Psoas muscle (tissue), 8 donors: ENCODE results near the gene GALNT13. TPM values are rescaled to one million over a fixed set of nuclear protein-coding genes. Genes with fewer than 3 reads are reported as not detected.

Experiments
- ATAC-seq, 4 donors: fragments of 200-7000 bp; cut with Tn5 transposase; one replicate each; pipeline ENCODE4 v1.9.1; 2020; ENCODE audit warnings: moderate library complexity in 3 of 4, mild to moderate bottlenecking in 2 of 4
- DNase-seq, 2 donors: peaks; one replicate each; pipeline ENCODE4 v3.0.0-alpha.2; 2020
- H3K27ac ChIP-seq: fragments of 200-600 bp; one replicate; pipeline ENCODE4 v1.8.0; 2022
- H3K27me3 ChIP-seq, 3 donors: fragments of 200-600 bp in 1 of 3; one replicate each; pipeline versions ENCODE4 v1.6.1 to v1.8.0; 2013 to 2022; ENCODE audit warnings: low read length in 2 of 3, mild to moderate bottlenecking in 2 of 3, moderate library complexity in 1 of 3; ENCODE audit not compliant: insufficient read depth in 3 of 3
- H3K36me3 ChIP-seq, 2 donors: fragments of 200-600 bp in 1 of 2; one replicate each; pipeline versions ENCODE4 v1.6.1 to v1.8.0; 2013 to 2022; ENCODE audit warnings: low read depth in 1 of 2, mild to moderate bottlenecking in 1 of 2, moderate library complexity in 1 of 2; ENCODE audit not compliant: insufficient read depth in 1 of 2
- H3K4me1 ChIP-seq: fragments of 200-600 bp; one replicate; pipeline ENCODE4 v1.8.0; 2022
- H3K4me3 ChIP-seq: fragments of 200-600 bp; one replicate; pipeline ENCODE4 v1.8.0; 2022; ENCODE audit warnings: mild to moderate bottlenecking
- H3K9me3 ChIP-seq: fragments of 200-600 bp; one replicate; pipeline ENCODE4 v1.8.0; 2022
- WGBS, 3 donors: extraction: QIAGEN DNeasy Blood & Tissue Kit; methylation state at CpG; one replicate each; pipeline versions ENCODE4 v1.1.6 to v1.1.7; 2013; 5-methylcytosine and 5-hydroxymethylcytosine counted together
- intact Hi-C, 2 donors: fragments of 100-400 bp; cut with DNase I; formaldehyde crosslinking; loops; one replicate each; pipeline versions ENCODE4 v1.11.0 to v1.14.2; 2022
- polyA plus RNA-seq, 3 donors: library from polyadenylated mRNA; stranded (reverse); fragments of 200-250 nt; gene quantifications; one replicate each; pipeline ENCODE4 v1.2.3, GENCODE V29; 2013
- total RNA-seq, 4 donors: library from RNA; stranded (reverse); fragmentation: NEBNext Ultra II Directional in 2 of 4; extraction: Animal tissue kit (Norgen Biotek cat#: 25700) in 2 of 4; gene quantifications; one replicate each; pipeline versions ENCODE4 v1.2.1 to v1.2.4, GENCODE V29; 2021 to 2023
- TF ChIP-seq, protein P1 (sequence below): fragments of 200-600 bp; IDR thresholded peaks from one replicate; pipeline ENCODE4 v1.8.0; 2022; ENCODE audit warnings: antibody characterized with exemption
- donor health status: healthy with polysubstance abuse.
- donor health status: DM: no; HTN: no; CAD: no; lungs with moderate emphysema.
- donor health status: Bipolar disorder and iron deficiency.
- donor health status: healthy.
- donor health status: DM: yes; HTN: yes; CAD: no.
- donor health status: DM: no; HTN: no; CAD: no.
- donor health status: DM: no; HTN: no; CAD: no.
- donor health status: DM: yes; HTN: yes; CAD: no.

The GALNT13 gene
- total and polyA plus RNA-seq, 7 donors: 0.06 TPM; not detected in 6

- DNase-seq (no peak), ATAC-seq (no peak)
- TF ChIP-seq, protein P1, sequence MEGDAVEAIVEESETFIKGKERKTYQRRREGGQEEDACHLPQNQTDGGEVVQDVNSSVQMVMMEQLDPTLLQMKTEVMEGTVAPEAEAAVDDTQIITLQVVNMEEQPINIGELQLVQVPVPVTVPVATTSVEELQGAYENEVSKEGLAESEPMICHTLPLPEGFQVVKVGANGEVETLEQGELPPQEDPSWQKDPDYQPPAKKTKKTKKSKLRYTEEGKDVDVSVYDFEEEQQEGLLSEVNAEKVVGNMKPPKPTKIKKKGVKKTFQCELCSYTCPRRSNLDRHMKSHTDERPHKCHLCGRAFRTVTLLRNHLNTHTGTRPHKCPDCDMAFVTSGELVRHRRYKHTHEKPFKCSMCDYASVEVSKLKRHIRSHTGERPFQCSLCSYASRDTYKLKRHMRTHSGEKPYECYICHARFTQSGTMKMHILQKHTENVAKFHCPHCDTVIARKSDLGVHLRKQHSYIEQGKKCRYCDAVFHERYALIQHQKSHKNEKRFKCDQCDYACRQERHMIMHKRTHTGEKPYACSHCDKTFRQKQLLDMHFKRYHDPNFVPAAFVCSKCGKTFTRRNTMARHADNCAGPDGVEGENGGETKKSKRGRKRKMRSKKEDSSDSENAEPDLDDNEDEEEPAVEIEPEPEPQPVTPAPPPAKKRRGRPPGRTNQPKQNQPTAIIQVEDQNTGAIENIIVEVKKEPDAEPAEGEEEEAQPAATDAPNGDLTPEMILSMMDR: no peak
- no peaks in the 10 kb centered on the region for H3K4me1 ChIP-seq
- H3K4me3 ChIP-seq: no peak overlapping the region
- no peaks in the 10 kb centered on the region for H3K9me3 ChIP-seq
- no peak overlapping the region for H3K27ac ChIP-seq
- 79 to 88% (median 81%) methylated on average over 1 of the region's 1 CpG for WGBS, 3 donors
- no peaks in the 10 kb centered on the region for H3K36me3 ChIP-seq
- intact Hi-C loops: no loop called here
- no peaks in the 10 kb centered on the region for H3K27me3 ChIP-seq
Measured at GRCh38 chr2:154256136-154256535, 384.4 kb downstream of the GALNT13 start.

DNA sequence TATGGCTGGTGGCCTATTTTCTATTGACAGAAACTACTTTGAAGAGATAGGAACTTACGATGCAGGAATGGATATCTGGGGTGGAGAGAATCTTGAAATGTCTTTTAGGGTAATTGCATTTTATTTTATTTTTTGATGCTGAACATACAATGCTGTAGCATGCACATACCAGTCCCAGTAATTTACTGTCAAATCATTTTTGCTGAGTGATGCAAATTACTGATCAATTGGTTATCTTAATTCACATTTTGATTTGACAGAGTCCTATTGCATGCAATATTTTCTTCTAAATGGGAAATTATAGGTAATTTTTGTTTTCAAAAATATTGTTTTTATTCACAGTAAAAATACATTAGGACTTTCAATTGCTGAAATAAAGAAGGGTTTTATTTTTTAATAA, 387.3 kb downstream of the GALNT13 start:
- DNase-seq: no peak
- 83 to 95% (median 89%) methylated on average over 1 of the region's 1 CpG for WGBS, 3 donors
- Histone ChIP-seq H3K4me1 (no peaks in the 10 kb centered on the region), H3K27me3 (no peaks in the 10 kb centered on the region), H3K4me3 (no peak overlapping the region), H3K9me3 (no peaks in the 10 kb centered on the region), H3K27ac (no peak overlapping the region), H3K36me3 (no peaks in the 10 kb centered on the region)
- intact Hi-C loops: no loop called here
- TF ChIP-seq, protein P1: no peak
- ATAC-seq: no peak

GRCh38 chr2:154261473-154262027, 389.8 kb downstream of the GALNT13 start:
- ATAC-seq: no peak

DNA sequence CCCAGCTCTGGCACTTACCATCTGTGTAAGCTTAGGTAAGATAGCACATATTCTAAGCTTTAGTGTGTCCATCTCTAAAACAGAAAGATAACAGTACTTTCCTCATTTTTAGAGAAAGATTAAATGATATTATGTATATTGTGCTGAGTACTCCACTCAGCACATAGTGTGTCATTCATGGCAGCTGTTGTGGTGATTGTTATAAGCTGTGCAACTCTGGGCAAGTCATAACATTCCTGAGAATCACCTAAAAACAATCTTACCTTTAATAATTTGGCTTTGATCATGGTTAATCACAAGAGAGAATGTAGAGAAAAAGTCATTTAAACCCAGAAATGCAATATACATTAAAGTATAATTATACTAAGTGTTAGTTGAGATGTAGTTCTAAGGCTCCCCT, 391.5 kb downstream of the GALNT13 start:
- intact Hi-C loops: no loop called here
- Histone ChIP-seq H3K27me3 (no peaks in the 10 kb centered on the region), H3K27ac (no peak overlapping the region), H3K4me1 (no peaks in the 10 kb centered on the region), H3K36me3 (no peaks in the 10 kb centered on the region), H3K9me3 (no peaks in the 10 kb centered on the region), H3K4me3 (no peak overlapping the region)
- no peak for DNase-seq
- TF ChIP-seq, protein P1: no peak
- no peak for ATAC-seq

More at GRCh38 chr2:154261473-154262027, 389.8 kb downstream of the GALNT13 start:
- Histone ChIP-seq H3K27me3 (no peaks in the 10 kb centered on the region), H3K36me3 (no peaks in the 10 kb centered on the region), H3K9me3 (no peaks in the 10 kb centered on the region), H3K4me3 (no peak overlapping the region), H3K27ac (no peak overlapping the region), H3K4me1 (no peaks in the 10 kb centered on the region)
- no peak for DNase-seq
- TF ChIP-seq, protein P1: no peak
- intact Hi-C loops: no loop called here
- 91 to 97% (median 93%) methylated on average over 2 of the region's 2 CpGs for WGBS, 3 donors

DNA sequence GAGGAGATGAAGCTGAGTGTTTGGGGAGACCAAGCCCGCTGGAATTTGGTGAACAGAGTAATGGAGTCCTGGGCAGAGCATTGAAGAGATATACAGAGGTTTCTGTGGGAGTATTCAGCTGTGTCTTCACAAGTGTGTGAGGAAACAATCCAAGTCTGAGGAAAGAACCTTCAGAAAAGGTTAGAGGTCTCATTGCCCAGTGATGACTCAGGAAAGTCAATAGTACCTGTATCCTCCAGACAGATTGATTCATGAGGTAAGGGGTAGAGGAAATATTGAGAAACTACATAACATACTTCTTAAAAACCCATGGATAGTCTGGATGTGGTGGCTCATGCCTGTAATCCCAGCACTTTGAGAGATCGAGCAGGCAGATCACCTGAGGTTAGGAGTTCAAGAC, 392.3 kb downstream of the GALNT13 start:
- no peaks in the 10 kb centered on the region for H3K9me3 ChIP-seq
- H3K27ac ChIP-seq: no peak overlapping the region
- whole genome bisulfite sequencing, 3 donors: 46 to 68% (median 48%) methylated on average over 2 of the region's 2 CpGs
- ATAC-seq (no peak), DNase-seq (no peak)
- no peaks in the 10 kb centered on the region for H3K27me3 ChIP-seq
- TF ChIP-seq, protein P1: no peak
- intact Hi-C loops: no loop called here
- H3K4me1 ChIP-seq: no peaks in the 10 kb centered on the region
- no peak overlapping the region for H3K4me3 ChIP-seq
- no peaks in the 10 kb centered on the region for H3K36me3 ChIP-seq
